Endodermal cell (in vitro differentiated cells): ENCODE data around the gene TBCB. TPM values are rescaled to one million over a fixed set of nuclear protein-coding genes. Genes with fewer than 3 reads are reported as not detected.

ENCODE experiments used
- DNase-seq: peaks from one replicate; pipeline ENCODE4 v3.0.0-alpha.2; 2017
- H3K27ac ChIP-seq: 2 replicates; pipeline ENCODE4 v1.5.1; 2013; ENCODE audit warnings: mild to moderate bottlenecking, low read depth, low read length, moderate library complexity
- H3K27me3 ChIP-seq: 2 replicates; pipeline ENCODE4 v1.6.1; 2013; ENCODE audit warnings: mild to moderate bottlenecking, low read length, moderate library complexity; ENCODE audit not compliant: insufficient read depth, control insufficient read depth, poor library complexity, severe bottlenecking
- H3K36me3 ChIP-seq: 2 replicates; pipeline ENCODE4 v1.7.0; 2013; ENCODE audit warnings: mild to moderate bottlenecking, low read length, moderate library complexity; ENCODE audit not compliant: control insufficient read depth, insufficient read depth
- H3K4me1 ChIP-seq: one replicate; pipeline ENCODE4 v1.7.0; 2013; ENCODE audit warnings: low read length; ENCODE audit not compliant: control insufficient read depth, insufficient read depth
- H3K4me3 ChIP-seq: 2 replicates; pipeline ENCODE4 v1.5.1; 2013; ENCODE audit warnings: mild to moderate bottlenecking, low read length, moderate library complexity
- H3K9ac ChIP-seq: 2 replicates; pipeline ENCODE4 v1.6.1; 2013; ENCODE audit warnings: mild to moderate bottlenecking, low read length, moderate library complexity; ENCODE audit not compliant: poor library complexity, severe bottlenecking; ENCODE audit errors: extremely low read depth
- H3K9me3 ChIP-seq: 2 replicates; pipeline ENCODE4 v1.6.1; 2013; ENCODE audit warnings: mild to moderate bottlenecking, low read length, moderate library complexity; ENCODE audit not compliant: control insufficient read depth
- H3K27ac Mint-ChIP-seq: 2 replicates; pipeline ENCODE4 v1.8.0; 2020; ENCODE audit warnings: mixed read lengths
- H3K27me3 Mint-ChIP-seq: 2 replicates; pipeline ENCODE4 v1.8.0; 2021; ENCODE audit warnings: mild to moderate bottlenecking, mixed read lengths; ENCODE audit not compliant: insufficient read depth
- H3K36me3 Mint-ChIP-seq: 2 replicates; pipeline ENCODE4 v1.8.0; 2020; ENCODE audit warnings: low read depth, mixed read lengths
- H3K4me1 Mint-ChIP-seq: 2 replicates; pipeline ENCODE4 v1.8.0; 2020; ENCODE audit warnings: mixed read lengths
- H3K4me3 Mint-ChIP-seq: 2 replicates; pipeline ENCODE4 v1.8.0; 2020; ENCODE audit warnings: mild to moderate bottlenecking, moderate library complexity, mixed read lengths
- H3K9me3 Mint-ChIP-seq: 2 replicates; pipeline ENCODE4 v1.8.0; 2020; ENCODE audit warnings: mild to moderate bottlenecking, mixed read lengths
- whole genome bisulfite sequencing, 2 experiments: methylation state at CpG; one replicate each; pipeline versions ENCODE4 v1.1.5 to v1.1.7; 2013; ENCODE audit warnings: missing lambda C conversion rate in 2 of 2, mixed read lengths in 1 of 2; ENCODE audit not compliant: insufficient coverage in 1 of 2, insufficient read length in 1 of 2; 5-methylcytosine and 5-hydroxymethylcytosine counted together
- total RNA-seq, 2 donors: library from RNA; stranded (reverse); fragmentation: NEBNext Ultra II Directional in 1 of 2; extraction: Animal tissue kit (Norgen Biotek cat#: 25700) in 1 of 2; gene quantifications; 2 replicates in 1 of 2; 3 replicates in 1 of 2; pipeline ENCODE4 v1.2.1, GENCODE V29; 2021
- TF ChIP-seq, protein P1 (sequence below): fragments of 200-600 bp; sonication (generic); conservative IDR thresholded peaks from 2 replicates; pipeline ENCODE4 v1.5.0; 2021; ENCODE audit warnings: antibody characterized with exemption, mild to moderate bottlenecking

Gene TBCB
- total RNA-seq, 2 donors from 2014 or later = 189 to 194 TPM

DNA sequence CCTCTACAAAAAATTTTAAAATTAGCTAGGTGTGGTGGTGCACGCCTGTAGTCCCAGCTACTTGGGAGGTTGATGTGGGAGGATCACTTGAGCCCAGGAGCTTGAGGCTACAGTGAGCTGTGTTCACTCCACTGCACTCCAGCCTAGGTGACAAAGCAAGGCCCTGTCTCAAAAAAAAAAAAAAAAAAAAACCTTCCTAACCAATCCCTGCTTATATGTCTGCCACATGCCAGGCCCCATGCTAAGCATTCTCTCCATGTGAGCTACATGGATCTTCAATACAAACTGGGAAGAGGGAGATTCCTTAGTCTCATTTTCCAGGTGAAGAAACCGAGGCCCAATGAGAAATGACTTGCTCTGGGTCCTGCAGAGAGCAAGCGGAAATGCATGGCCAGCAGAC lies 6.6 kb upstream of the TBCB start:
- no peaks in the 10 kb centered on the region for H3K9me3 Mint-ChIP-seq
- Histone ChIP-seq H3K27me3 (no peaks in the 10 kb centered on the region), H3K4me1 (no peaks in the 10 kb centered on the region), H3K27ac (no peak overlapping the region), H3K4me3 (no peak overlapping the region), H3K9ac (no peak overlapping the region), H3K9me3 (no peaks in the 10 kb centered on the region), H3K36me3 (peaks cover 14% of the 10 kb centered on the region)
- no peaks in the 10 kb centered on the region for H3K27me3 Mint-ChIP-seq
- WGBS, 2 experiments = 89 to 100% methylated on average over 1 to 3 of the region's 3 CpGs
- no peak for DNase-seq
- H3K27ac Mint-ChIP-seq = no peak overlapping the region
- peaks cover 5% of the 10 kb centered on the region for H3K4me1 Mint-ChIP-seq
- no peak overlapping the region for H3K4me3 Mint-ChIP-seq
- peaks cover 40% of the 10 kb centered on the region for H3K36me3 Mint-ChIP-seq
- TF ChIP-seq, protein P1, sequence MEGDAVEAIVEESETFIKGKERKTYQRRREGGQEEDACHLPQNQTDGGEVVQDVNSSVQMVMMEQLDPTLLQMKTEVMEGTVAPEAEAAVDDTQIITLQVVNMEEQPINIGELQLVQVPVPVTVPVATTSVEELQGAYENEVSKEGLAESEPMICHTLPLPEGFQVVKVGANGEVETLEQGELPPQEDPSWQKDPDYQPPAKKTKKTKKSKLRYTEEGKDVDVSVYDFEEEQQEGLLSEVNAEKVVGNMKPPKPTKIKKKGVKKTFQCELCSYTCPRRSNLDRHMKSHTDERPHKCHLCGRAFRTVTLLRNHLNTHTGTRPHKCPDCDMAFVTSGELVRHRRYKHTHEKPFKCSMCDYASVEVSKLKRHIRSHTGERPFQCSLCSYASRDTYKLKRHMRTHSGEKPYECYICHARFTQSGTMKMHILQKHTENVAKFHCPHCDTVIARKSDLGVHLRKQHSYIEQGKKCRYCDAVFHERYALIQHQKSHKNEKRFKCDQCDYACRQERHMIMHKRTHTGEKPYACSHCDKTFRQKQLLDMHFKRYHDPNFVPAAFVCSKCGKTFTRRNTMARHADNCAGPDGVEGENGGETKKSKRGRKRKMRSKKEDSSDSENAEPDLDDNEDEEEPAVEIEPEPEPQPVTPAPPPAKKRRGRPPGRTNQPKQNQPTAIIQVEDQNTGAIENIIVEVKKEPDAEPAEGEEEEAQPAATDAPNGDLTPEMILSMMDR = no peak

DNA sequence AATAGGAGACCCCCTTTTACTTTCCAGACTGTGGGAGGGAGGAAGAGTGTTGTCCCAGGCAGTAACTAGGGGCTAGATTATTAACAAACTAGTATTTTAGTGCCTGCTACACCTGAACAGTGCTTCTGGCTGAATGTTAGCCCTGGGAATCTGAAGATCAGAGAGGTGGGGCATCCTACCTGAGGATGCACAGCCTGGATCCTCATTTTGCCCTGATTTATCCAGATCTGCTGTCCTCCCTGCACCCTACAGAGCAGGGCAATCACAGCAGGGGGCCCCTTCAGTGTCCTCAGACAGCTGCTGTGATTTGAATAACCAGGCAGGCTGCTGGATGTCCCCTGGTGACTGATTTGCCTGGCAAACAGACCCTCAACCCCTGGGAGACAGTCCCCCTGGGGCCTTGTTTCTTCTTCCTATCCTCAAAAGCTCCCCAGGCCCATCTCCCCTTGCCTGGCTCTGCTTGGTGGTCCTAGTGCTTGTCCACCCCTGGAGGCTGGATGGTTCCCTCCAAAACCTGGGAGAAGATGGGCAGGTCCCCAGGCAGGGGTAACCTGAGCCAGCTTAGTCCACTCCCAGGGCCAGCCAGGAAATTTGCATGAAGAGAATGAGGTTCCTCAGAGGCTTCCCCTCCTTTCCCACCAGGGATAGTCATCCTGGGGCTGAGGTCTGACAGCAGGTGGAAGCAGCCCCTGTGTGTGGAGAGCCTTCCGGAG lies 4.6 kb upstream of the TBCB start, which contains the start of gene OVOL3:
Gene OVOL3, plus strand, starts transcription at position 657 of the 713 bp plus-strand sequence. CDS start 60 bp downstream, outside the sequence.
- no peaks in the 10 kb centered on the region for H3K27me3 Mint-ChIP-seq
- Histone ChIP-seq H3K9me3 (no peaks in the 10 kb centered on the region), H3K27me3 (no peaks in the 10 kb centered on the region), H3K9ac (no peak within 1 kb of the TSS), H3K27ac (peak within 1 kb of the TSS; percentile 21), H3K36me3 (peaks cover 9% of the 10 kb centered on the region), H3K4me3 (no peak within 1 kb of the TSS), H3K4me1 (no peaks in the 10 kb centered on the region)
- WGBS, 2 experiments = 88% methylated on average over 1 of the region's 1 CpG; no CpG with 5 or more reads in 1 of the 2 experiments
- TF ChIP-seq, protein P1 = no peak
- H3K4me3 Mint-ChIP-seq = no peak within 1 kb of the TSS
- DNase-seq = peak; percentile 84
- H3K4me1 Mint-ChIP-seq = peaks cover 9% of the 10 kb centered on the region
- H3K9me3 Mint-ChIP-seq = no peaks in the 10 kb centered on the region
- no peak within 1 kb of the TSS for H3K27ac Mint-ChIP-seq
- H3K36me3 Mint-ChIP-seq = peaks cover 31% of the 10 kb centered on the region

DNA sequence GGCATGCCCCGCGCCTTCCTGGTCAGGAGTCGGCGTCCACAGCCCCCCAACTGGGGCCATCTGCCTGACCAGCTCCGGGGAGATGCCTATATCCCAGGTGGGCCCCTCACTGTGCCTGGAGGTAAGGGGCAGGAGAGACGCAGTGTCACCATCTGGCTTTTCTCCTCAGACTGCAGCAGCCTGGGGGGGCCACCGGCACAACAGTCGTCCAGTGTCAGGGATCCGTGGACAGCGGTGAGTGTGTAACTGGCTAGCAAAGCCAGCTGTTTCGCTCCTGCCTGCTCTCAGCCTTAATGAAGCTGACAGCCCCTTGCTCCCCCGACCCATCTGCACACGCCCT lies 4.1 kb upstream of the TBCB start:
- peaks cover 27% of the 10 kb centered on the region for H3K36me3 Mint-ChIP-seq
- no peaks in the 10 kb centered on the region for H3K9me3 Mint-ChIP-seq
- no peak overlapping the region for H3K4me3 Mint-ChIP-seq
- Histone ChIP-seq H3K9me3 (no peaks in the 10 kb centered on the region), H3K4me1 (no peaks in the 10 kb centered on the region), H3K4me3 (no peak overlapping the region), H3K27ac (peak overlapping the region; percentile 21), H3K27me3 (no peaks in the 10 kb centered on the region), H3K9ac (no peak overlapping the region), H3K36me3 (peaks cover 10% of the 10 kb centered on the region)
- peaks cover 11% of the 10 kb centered on the region for H3K4me1 Mint-ChIP-seq
- no peaks in the 10 kb centered on the region for H3K27me3 Mint-ChIP-seq
- H3K27ac Mint-ChIP-seq = no peak overlapping the region
- no peak for DNase-seq
- TF ChIP-seq, protein P1 = no peak
- 84 to 88% methylated on average over 7 to 13 of the region's 13 CpGs for WGBS, 2 experiments
